ENCODE results near the gene CDH22.

GRCh38 chr20:46323557-46323956 lies 15.3 kb upstream of the CDH22 start:
- no peak for TF ChIP-seq CTCF (IDR thresholded peaks at IDR 0.05; ENCODE audit: low read depth, low read length)
- no peak for TF ChIP-seq EZH2phosphoT487 (IDR thresholded peaks at IDR 0.05; ENCODE audit: low read depth)
